IPS-15b (cell line): ENCODE results near the gene OVOL3.

Experiments used
- H3K27me3 ChIP-seq: one replicate; pipeline ENCODE4 v1.6.1; 2013; ENCODE audit warnings: low read length; ENCODE audit not compliant: control insufficient read depth, insufficient read depth
- H3K36me3 ChIP-seq: one replicate; pipeline ENCODE4 v1.6.1; 2013; ENCODE audit warnings: low read length; ENCODE audit not compliant: control insufficient read depth, insufficient read depth
- H3K4me1 ChIP-seq: one replicate; pipeline ENCODE4 v1.6.1; 2013; ENCODE audit warnings: mild to moderate bottlenecking, low read length; ENCODE audit not compliant: control insufficient read depth, insufficient read depth
- H3K4me3 ChIP-seq: one replicate; pipeline ENCODE4 v1.5.1; 2013; ENCODE audit warnings: low read depth, low read length
- H3K9ac ChIP-seq: one replicate; pipeline ENCODE4 v1.6.1; 2013; ENCODE audit warnings: low read depth, mild to moderate bottlenecking, low read length
- H3K9me3 ChIP-seq: one replicate; pipeline ENCODE4 v1.6.1; 2013; ENCODE audit warnings: mild to moderate bottlenecking, low read length; ENCODE audit not compliant: control insufficient read depth, insufficient read depth

The OVOL3 gene

DNA sequence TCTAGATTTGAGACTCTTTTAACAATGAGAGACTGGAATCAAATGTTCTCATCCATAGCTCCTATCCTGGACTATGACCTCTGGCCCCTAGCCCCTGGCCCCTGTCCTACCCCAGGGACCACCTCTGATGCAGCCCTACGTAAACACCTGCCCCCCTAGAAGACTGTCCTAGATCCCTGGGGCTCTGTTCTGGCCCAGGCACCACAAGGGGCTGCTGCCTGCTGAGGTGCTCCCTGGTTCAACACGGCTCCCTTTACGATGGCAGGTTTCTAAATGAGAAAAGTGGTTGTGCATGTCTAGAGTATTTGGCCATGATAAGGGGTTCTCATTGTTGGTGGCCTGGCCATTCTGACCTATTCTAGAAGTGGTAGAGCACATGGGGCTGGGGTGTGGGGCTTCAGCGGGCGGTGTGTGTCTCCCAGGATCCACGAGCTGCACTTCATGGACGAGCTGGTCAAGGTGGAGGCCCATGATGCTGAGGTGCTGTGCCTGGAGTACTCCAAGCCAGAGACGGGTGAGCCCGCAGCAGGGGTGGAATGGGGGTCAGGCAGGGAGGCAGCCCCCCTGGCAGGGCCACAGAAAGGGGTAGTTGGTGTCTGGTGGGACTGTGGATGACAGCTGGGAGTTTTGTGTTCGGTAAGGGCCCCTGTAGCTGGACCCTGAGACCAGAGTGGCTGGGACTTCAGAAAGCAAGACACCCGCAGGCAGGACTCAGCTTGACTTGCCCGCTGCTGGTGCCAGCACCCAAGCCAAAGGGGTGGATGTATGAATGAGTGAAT is 26.5 kb upstream of the OVOL3 start:
- no peak overlapping the region for H3K4me3 ChIP-seq
- no peaks in the 10 kb centered on the region for H3K9me3 ChIP-seq
- H3K9ac ChIP-seq = no peak overlapping the region
- peaks cover 61% of the 10 kb centered on the region for H3K36me3 ChIP-seq
- no peaks in the 10 kb centered on the region for H3K27me3 ChIP-seq
- no peaks in the 10 kb centered on the region for H3K4me1 ChIP-seq

DNA sequence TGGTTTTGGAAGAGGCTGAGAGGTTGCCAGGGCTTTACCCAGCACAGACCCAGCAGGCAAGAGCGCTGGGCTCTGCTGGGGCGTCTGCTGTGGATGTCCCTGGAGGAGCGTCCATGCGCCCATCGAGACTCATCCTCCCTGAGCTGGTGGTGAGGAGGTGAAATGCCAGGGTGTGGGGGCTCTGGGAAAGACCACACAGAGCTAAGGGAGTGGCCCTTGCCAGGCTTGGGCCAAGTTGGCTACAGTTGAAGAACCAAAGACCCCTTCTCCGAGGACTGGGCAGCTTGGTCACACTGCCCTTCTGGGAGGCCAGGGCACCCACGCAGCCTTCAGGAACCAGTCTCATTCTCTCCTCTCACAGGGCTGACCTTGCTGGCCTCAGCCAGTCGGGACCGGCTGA is 24.6 kb upstream of the OVOL3 start:
- Histone ChIP-seq H3K36me3 (peaks cover 70% of the 10 kb centered on the region), H3K9ac (no peak overlapping the region), H3K4me3 (no peak overlapping the region), H3K4me1 (no peaks in the 10 kb centered on the region), H3K9me3 (no peaks in the 10 kb centered on the region), H3K27me3 (no peaks in the 10 kb centered on the region)

DNA sequence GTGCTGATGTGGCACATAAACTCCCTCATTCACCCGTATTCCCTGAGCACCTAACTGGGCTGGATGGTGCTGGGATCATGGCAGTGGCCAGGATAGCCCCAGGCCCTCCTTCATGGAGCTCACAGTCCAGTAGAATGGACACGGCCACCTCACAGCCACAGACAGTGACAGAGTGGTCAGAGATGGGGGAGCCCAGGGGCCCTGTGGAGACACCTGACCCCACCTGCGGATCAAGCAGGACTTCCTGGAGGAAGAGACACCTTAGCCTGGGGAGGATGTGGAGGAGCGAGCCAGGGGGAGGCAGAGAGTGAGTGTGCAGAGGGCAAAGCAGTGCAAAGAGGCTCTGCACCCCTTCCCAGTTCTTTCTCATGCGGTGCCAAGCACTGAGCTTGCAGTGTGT is 21.1 kb upstream of the OVOL3 start:
- no peaks in the 10 kb centered on the region for H3K9me3 ChIP-seq
- no peaks in the 10 kb centered on the region for H3K27me3 ChIP-seq
- H3K4me3 ChIP-seq = no peak overlapping the region
- H3K4me1 ChIP-seq = no peaks in the 10 kb centered on the region
- H3K36me3 ChIP-seq = peaks cover 55% of the 10 kb centered on the region
- no peak overlapping the region for H3K9ac ChIP-seq

DNA sequence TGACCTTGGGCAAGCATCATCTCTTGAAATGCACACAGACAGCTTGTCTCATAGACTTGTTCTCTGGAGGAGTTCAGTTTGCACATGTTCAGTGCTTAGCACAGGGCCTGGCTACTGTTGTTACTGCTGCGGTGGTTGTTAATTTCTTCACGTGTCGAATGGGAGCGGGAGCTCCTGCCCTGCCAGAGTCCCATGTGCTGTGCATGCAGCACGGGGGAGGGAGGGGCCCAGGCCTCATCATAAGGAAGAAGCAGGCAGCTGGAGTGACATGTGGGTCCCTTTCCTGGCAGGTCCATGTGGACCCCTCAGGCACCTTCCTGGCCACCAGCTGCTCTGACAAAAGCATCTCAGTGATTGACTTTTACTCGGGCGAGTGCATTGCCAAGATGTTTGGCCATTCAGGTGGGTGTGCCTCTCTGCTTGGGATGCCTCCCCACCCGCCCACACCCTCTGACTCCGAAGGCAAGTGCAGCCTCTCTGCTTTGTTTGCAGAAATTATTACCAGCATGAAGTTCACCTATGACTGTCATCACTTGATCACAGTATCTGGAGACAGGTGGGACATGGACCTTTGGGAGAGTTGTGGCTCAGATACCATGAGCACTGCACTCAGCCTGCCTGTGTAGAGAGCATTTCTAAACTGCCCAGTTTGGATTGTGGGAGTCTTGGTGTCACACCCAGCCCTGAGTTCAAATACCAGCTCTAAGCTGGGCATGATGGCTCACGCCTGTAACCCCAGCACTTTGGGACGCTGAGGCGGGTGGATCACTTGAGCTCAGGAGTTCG is 19.8 kb upstream of the OVOL3 start:
- Histone ChIP-seq H3K9ac (no peak overlapping the region), H3K4me3 (no peak overlapping the region), H3K4me1 (no peaks in the 10 kb centered on the region), H3K27me3 (no peaks in the 10 kb centered on the region), H3K9me3 (no peaks in the 10 kb centered on the region), H3K36me3 (peaks cover 53% of the 10 kb centered on the region)

DNA sequence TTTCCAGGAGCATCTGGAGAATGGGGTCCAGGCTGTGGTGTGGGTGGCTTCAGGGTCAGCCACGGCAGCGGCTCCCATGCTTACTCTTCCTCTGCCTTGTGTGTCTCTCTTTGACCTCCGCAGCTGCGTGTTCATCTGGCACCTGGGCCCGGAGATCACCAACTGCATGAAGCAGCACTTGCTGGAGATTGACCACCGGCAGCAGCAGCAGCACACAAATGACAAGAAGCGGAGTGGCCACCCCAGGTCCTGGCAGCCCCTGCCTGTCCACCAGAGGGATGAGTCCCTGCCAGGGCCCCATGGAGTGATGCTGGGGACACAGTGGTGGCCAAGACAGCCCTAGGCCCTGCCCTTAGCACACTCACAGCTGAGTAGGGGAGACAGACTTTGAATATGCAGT is 18.4 kb upstream of the OVOL3 start:
- no peaks in the 10 kb centered on the region for H3K27me3 ChIP-seq
- no peaks in the 10 kb centered on the region for H3K4me1 ChIP-seq
- H3K36me3 ChIP-seq = peaks cover 54% of the 10 kb centered on the region
- H3K9ac ChIP-seq = no peak overlapping the region
- H3K9me3 ChIP-seq = no peaks in the 10 kb centered on the region
- H3K4me3 ChIP-seq = no peak overlapping the region

DNA sequence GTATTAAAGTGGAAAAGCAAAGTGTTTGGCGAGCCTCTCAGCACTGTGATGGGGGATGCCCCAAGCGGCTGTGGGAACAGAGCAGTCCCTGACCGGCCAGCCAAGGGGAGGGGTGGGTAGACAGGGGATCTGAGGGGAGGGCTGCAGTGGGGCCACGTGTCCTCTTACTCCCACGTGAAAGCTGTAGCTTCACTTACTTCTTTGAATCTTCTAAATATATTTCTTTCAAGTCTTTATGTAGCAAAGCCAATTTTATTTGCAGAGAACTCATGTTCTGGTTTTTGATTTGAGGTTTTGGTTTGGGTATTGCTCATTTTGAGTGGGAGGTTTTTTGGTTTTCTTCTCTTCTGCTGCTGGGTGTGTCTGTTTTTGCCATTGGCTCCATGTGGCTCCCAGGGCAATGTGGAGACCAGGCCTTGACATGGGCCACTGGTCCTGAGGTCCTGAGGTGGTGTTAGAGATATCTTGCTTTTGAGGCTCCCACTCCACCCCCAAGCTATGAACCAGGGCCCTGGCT is 17.7 kb upstream of the OVOL3 start:
- H3K36me3 ChIP-seq = peaks cover 53% of the 10 kb centered on the region
- H3K9me3 ChIP-seq = no peaks in the 10 kb centered on the region
- H3K4me3 ChIP-seq = no peak overlapping the region
- no peak overlapping the region for H3K9ac ChIP-seq
- no peaks in the 10 kb centered on the region for H3K4me1 ChIP-seq
- no peaks in the 10 kb centered on the region for H3K27me3 ChIP-seq

DNA sequence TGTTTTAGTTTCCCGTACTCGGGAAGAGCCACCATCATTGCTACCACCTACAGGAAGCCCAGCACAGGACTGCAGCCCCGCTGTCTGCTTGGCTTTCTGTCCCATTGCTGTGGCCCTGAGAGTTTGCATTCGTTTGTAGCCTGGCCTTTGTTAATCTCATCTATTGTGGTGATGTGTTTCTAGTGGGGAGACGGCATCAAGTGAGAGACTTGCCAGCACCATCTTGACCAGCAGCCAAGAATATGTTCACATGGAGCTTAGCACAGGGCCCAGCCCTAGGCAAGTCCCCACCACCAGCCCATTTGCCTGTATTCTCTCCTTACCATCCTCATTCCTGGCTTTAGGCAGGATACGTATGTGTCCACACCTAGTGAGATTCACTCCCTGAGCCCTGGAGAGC is 17.3 kb upstream of the OVOL3 start:
- no peaks in the 10 kb centered on the region for H3K9me3 ChIP-seq
- no peaks in the 10 kb centered on the region for H3K27me3 ChIP-seq
- no peak overlapping the region for H3K9ac ChIP-seq
- peaks cover 51% of the 10 kb centered on the region for H3K36me3 ChIP-seq
- no peaks in the 10 kb centered on the region for H3K4me1 ChIP-seq
- H3K4me3 ChIP-seq = no peak overlapping the region

DNA sequence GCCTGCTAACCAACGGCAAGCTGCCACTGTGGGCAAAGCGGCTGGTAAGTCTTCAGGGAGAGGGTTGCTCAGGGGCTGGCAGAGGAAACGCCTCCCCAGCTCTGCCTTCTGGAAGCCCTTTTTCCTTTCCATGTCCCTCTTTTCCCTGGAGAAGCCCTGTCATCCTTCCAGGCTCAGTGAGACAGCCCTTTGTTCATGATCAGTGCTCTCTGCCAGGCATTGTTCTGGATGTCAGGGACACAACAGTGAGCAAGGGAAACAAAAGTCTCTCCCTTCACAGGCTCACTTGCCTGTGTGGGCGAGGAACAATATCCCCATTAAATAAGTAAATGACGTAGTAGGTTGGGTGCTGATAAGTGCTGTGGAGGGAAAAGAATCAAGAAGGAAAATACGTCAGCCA is 13.9 kb upstream of the OVOL3 start:
- Histone ChIP-seq H3K9me3 (no peaks in the 10 kb centered on the region), H3K27me3 (no peaks in the 10 kb centered on the region), H3K36me3 (peaks cover 58% of the 10 kb centered on the region), H3K4me3 (no peak overlapping the region), H3K9ac (no peak overlapping the region), H3K4me1 (no peaks in the 10 kb centered on the region)

DNA sequence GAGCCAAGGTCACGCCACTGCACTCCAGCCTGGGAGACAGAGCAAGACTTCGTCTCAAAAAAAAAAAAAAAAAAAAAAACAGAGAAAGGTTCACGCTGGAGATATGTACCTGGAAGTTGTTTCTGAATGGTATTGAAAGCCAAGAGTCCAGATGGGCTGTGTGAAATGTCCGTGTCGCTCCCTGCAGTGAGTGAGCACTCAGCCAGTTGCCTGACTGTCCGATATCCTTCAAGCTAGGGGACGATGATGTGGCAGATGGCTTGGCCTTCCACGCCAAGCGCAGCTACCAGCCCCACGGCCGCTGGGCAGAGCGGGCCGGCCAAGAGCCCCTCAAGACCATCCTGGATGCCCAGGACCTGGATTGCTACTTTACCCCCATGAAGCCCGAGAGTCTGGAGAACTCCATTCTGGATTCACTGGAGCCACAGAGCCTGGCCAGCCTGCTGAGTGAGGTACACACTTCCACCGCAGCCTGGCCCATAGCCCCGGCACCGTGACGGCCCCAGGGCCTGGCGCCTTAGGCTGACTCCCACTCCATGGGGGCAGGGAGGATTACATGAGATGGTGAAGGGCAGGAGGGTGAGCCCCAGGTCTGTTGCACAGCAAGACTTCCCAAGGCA is 11.7 kb upstream of the OVOL3 start:
- Histone ChIP-seq H3K9me3 (no peaks in the 10 kb centered on the region), H3K9ac (no peak overlapping the region), H3K4me1 (no peaks in the 10 kb centered on the region), H3K27me3 (no peaks in the 10 kb centered on the region), H3K36me3 (peaks cover 64% of the 10 kb centered on the region), H3K4me3 (no peak overlapping the region)

DNA sequence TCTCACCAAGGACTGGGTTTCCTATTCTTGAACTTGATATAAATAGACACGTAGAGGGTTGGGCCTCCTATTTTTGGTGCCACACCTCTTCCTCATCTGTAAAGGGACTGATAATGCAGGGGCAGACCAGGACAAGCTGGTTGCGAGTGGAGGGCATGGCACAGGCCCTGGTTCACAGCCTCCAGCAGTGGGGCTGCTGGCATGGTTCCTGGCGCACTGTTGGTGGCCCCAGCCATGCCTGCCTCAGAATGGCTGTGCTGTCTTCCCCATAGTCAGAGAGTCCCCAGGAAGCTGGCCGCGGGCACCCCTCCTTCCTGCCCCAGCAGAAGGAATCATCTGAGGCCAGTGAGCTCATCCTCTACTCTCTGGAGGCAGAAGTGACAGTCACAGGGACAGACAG is 10.5 kb upstream of the OVOL3 start:
- Histone ChIP-seq H3K4me3 (no peak overlapping the region), H3K36me3 (peaks cover 75% of the 10 kb centered on the region), H3K9me3 (no peaks in the 10 kb centered on the region), H3K9ac (no peak overlapping the region), H3K27me3 (no peaks in the 10 kb centered on the region), H3K4me1 (no peaks in the 10 kb centered on the region)

DNA sequence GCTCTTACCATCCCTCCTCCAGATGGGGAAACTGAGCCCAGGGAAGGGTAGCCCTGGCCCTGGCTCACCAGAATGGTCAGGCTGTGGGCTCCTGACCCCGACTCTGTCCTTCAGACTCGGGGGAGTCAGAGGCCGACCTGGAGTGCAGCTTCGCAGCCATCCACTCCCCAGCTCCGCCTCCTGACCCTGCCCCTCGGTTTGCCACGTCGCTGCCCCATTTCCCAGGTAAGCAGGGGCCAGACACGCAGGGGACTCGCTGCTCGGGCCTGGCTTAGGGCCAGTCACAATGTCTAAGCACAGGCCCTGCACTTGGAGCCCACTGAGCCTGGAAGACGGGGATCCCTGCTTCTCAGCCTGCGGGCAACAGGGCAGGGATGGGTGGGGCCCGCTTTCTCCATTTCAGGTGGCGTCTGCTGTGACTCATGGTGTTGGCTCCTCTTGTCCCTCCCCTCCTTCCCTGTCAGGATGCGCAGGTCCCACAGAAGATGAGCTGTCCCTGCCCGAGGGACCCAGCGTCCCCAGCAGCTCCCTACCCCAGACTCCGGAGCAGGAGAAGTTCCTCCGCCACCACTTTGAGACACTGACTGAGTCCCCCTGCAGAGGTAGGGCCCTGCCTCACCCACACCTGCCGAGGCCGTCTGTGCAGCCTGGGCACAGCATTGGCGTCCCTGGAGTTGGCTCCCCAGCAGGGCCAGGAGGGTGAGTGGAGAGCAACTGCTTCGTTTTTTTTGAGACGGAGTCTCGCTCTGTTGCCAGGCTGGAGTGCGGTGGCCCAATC is 9.2 kb upstream of the OVOL3 start:
- no peaks in the 10 kb centered on the region for H3K27me3 ChIP-seq
- no peaks in the 10 kb centered on the region for H3K4me1 ChIP-seq
- no peaks in the 10 kb centered on the region for H3K9me3 ChIP-seq
- no peak overlapping the region for H3K9ac ChIP-seq
- H3K36me3 ChIP-seq = peaks cover 71% of the 10 kb centered on the region
- H3K4me3 ChIP-seq = no peak overlapping the region
